Measurements from ENCODE around the gene RORC. TPM values are rescaled to one million over a fixed set of nuclear protein-coding genes. Genes with fewer than 3 reads are reported as not detected.

The RORC gene
- total RNA-seq, 1 donor from 2014 or later, result 11.3 TPM

DNA sequence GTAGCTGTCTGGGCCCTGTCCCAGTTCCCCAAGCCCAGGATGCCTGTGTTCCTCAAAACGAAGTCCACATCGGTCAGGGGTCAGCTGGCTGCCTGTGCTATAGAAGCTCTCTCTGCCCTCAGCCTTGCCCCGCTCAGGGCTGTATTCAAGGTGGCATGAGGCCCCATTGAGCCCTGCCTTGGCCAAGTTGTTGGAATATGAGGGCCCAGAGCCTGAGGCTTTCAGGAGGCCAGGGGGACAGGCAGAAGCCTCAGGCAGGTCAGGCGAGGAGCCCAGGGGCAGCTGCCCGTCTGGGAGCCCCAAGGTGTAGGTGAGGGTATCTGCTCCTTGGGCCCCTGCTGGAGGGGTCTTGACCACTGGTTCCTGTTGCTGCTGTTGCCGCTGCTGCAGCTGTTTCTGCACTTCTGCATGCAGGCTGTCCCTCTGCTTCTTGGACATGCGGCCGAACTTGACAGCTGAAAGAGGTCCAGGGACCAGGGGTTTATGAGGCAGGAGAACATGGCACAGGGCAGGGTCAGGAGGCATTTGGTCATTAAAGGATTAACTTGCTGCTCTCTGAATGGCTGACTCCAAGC lies 16.5 kb downstream of the RORC start:
- ATAC-seq (no peak), DNase-seq (ENCODE audit: missing footprints) (no peak)
- intact Hi-C loops (cut with DNase I), result no loop called here

DNA sequence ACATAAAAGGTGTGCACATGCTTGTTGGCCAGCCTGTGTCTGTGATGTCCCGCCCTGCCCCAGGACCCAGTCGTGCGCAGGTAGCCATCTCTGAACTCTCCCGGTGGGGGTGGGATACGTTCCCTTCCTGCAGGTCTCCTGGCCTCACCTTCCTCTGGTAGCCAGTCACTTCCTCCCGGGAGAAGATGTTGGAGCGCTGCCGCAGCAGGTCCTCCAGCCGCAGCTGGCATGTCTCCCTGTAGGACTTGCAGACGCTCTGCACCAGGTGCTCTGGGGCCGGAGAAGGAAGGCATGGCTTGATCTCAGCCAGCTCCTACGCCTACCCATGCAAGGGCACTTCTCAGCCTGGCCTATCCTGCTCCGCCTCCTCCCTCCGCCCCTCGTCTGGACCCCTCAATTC lies 17.2 kb downstream of the RORC start:
- no peak for ATAC-seq
- DNase-seq (ENCODE audit: missing footprints), result no peak
- intact Hi-C loops (cut with DNase I), result no loop called here

DNA sequence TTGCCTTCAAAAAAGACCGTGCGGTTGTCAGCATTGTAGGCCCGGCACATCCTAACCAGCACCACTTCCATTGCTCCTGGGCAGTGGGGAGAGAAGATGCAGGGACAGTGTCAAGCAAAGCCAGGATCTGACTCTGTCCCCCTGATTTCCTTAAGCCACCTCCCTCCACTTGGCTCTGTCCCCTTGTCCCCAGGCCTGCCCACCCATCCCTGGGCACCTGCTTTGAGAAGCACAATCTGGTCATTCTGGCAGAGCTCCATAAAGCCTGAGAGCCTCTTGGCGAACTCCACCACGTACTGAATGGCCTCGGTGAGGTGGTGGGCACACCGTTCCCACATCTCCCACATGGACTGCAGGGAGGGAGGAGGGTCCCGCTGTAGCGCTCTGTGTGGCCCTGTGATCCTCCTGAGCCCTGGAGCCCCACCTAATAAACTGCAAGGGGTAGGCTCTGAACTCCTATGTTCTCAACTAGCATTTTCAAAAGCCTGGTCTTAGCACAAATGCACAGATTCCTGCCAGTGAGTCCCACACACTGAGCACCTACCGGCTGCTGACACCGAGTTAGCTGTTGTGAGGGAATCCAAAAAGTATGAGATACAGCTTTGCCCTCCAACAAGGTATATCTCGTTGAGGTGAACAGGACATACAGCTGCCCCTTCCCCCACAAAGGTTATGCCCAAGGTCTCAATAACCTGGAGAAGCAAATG lies 18.2 kb downstream of the RORC start:
- DNase-seq (ENCODE audit: missing footprints), result no peak
- intact Hi-C loops (cut with DNase I), result no loop called here
- no peak for ATAC-seq

DNA sequence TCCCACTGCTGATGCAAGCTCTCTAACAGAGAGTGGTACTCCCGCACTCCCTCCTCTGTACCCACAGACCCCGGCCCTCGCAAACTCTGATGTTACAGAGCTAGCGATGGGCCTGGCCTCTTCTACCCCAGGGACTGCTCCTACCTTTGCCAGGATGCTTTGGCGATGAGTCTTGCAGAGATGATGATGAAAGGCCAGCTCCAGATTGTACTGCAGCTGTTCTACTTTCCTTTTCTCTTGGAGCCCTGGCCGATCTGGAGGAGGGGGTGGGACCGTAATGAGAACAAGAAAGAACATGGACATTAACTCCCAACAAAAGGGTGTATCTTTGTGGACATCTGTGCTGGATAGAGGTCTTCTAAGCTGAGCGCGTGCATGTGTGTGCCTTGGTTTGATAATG lies 20.4 kb downstream of the RORC start:
- DNase-seq (ENCODE audit: missing footprints), result no peak
- ATAC-seq, result no peak
- intact Hi-C loops (cut with DNase I), result no loop called here

DNA sequence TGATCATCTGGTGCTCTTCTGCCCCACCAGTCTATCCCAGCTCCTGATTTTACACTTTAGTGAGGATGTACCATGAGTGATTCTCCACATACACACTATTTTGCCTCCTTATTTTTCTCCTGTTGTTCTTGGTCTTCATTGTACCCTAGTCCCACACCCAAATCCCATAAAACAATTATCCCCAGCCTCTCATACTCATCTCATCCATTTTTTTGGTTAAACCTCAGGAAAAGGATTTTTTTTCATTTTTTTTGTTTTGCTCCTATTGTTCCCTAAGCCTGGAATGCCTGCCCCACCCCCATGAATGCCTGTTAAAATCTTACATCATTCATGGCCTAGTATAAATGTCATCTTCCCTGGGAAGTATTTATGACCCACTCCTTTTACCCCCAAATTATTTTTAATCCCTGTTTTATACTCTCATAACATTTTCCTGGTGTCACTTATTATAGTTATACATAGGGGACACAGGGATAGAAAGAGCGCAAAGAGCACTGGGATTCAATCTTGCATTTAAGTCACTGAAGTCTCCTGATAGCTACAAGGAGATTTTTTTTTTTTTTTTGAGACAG lies 21.5 kb downstream of the RORC start:
- intact Hi-C loops (cut with DNase I), result no loop called here
- ATAC-seq, result no peak
- no peak for DNase-seq (ENCODE audit: missing footprints)

DNA sequence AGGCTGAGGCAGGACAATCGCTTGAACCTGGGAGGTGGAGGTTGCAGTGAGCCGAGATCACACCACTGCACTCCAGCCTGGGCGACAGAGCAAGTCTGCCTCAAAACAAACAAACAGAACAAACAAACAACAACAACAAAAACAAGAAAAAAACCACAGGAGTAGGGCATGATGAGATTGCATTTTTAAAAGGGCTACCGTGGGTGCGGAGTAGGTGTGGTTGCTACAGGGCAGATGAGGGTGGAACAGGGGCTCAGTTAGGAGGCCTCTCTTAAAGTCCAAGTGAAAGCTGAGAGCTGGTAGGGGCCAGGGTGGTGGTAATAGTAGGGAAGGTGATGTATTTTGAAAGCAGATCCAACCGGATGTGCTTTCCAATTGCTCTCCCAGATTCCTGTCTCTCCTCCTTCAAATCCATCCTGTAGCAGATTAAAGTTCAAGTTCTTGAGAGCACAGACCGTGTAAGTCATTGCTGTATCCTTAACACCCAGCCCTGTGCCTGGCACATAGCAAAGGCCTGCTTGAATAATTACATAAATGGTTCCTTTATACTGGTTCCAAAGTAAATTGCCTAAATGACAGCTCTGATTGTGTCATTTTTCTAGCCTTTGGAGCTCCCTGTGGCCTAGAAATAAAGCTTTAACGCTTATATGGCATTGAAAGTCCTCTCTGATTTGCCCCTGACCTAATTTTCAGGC lies 22.2 kb downstream of the RORC start:
- DNase-seq (ENCODE audit: missing footprints) (no peak), ATAC-seq (peak; percentile 74)
- intact Hi-C loops (cut with DNase I), result no loop called here

DNA sequence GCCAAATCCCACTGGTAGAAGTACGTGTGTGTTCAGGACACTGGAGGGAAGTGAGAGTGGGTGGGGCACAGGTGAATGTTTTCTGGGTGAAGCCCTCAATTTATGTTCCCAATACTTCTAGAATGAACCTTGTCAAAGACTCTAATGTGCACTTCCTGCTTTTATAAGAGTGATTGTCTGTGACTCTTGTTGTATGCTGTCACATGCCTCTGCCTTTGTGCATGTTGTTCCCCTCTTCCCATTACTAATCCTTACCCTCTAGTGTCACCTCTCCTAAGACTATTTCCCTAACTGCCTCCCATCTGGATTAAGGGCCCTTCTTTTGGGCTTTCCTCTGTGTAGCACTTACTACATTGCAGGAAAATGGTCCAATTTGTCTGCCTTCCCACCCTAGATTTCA lies 23.8 kb downstream of the RORC start:
- ATAC-seq, result no peak
- intact Hi-C loops (cut with DNase I), result no loop called here
- no peak for DNase-seq (ENCODE audit: missing footprints)

DNA sequence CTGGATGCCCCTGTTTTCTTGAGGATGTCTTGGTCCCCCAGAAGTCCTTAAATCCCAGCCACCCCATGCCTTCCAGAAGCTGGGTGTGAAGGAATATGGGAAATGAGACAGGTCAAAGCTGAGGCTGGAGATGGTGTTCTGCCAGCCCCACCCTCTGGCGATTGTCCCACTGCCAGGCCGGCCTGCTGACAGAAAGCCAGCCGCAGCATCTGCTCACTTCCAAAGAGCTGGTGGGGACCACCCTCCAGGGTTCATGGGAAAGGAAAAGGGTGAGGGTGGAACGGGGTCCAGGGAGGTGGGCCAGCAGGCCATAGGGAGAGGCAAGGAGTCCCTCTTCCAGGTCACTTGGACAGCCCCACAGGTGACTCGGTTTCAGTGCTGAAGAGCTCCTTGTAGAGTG lies 24.5 kb downstream of the RORC start:
- ATAC-seq, result no peak
- DNase-seq (ENCODE audit: missing footprints), result no peak
- intact Hi-C loops (cut with DNase I), result no loop called here

DNA sequence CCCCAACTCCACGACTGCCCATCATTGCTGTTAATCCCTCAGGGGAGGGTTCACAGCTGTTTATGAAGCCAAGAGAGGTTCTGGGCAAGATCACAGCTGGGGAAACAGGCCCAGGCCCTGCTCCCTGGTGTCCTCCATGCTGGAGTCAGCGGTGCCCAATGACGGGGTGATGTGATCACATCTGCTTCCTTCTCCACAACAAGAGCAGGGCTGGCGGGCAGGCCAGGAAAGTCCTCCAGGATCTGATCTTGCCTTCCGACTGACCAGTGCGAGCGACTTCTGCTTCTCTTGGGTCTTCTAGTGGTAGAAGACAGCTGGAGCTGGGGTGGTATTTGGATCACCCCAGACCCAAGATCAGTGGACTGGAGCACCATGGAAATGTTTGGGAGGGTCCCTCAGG lies 25.4 kb downstream of the RORC start:
- DNase-seq (ENCODE audit: missing footprints), result no peak
- intact Hi-C loops (cut with DNase I), result no loop called here
- ATAC-seq, result no peak

DNA sequence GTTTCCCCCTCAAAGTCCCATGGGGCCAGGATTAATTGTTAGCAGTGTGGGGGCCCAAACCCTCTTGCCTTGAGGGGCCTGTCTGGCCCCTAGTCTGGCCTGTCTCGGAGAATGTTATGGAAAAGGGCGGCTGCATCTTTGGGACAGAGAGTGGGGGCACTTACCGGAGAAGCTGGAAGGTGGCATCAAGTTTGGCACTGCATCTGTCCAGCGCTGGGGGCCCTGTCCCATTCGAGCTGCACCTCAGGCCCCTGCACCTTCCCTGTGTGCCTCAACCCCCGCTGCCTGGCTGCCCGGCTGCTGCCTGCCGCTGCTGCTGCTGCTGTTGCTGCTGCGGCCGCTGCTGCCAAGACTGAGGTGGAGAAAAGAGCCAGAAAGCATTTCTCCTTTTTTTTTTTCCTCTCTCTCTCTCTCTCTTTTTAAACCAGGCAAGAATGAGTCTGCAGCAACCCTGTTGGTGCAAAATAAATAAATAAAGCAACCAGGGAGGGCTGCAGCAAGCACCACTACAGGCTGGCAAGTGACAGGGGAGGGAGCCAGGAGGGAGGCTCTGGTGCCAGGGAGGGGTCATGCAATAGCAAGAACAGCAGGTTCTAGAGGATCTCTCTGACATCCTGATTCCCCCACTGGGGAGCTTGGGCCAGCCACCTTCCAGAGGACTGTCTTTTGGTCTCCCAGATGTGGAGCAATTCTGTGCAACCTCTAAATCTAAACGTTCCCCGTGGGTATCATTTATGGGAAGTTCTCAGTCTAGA lies 26.4 kb downstream of the RORC start, which contains the start of gene LINGO4:
TSS of gene LINGO4 (minus strand) at position 354 of the 755 bp plus-strand sequence. CDS start 2,715 bp downstream, outside the sequence.
- DNase-seq (ENCODE audit: missing footprints) (no peak), ATAC-seq (no peak)
- intact Hi-C loops (cut with DNase I), result no loop called here

DNA sequence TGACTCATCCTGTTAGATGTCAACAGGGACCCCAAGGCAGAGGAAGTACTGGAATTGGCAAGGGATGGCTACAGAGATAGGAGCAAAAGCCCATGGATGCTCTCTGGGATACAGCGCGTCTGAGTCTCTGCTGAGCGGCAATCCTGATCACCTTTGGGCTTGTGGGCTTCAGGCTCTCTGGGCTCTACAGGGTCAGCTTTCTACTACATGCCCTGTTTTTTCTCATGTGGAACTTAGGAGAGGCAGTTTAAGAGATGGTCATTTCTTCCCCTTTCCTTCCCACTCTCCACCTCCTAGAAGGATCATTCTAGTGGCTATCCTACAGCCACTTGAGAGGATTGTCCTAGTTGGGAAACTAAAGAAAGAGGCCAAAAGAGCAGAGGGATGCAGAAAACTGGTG lies 27.7 kb downstream of the RORC start:
- ATAC-seq (no peak), DNase-seq (ENCODE audit: missing footprints) (no peak)
- intact Hi-C loops (cut with DNase I), result no loop called here

DNA sequence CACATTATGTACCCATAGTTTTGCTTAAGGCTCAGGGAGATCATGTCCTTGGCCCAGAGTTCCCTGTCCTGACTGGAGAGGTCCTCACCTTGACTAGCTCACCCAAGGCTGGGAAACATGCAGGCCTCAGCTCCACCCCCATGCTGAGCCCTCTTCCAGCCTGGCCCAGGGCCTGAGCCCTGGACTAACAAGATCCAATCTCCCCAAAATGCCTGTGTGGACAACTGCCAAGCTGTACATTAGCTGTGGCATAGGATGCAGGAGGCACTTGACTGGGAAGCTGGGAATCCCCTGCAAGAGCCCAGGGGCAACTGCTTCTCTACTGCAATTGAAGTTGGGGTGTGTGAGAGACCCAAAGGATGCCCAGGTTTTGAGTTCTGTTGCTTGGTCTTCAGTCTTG lies 28.4 kb downstream of the RORC start:
- intact Hi-C loops (cut with DNase I), result no loop called here
- ATAC-seq (no peak), DNase-seq (ENCODE audit: missing footprints) (no peak)

DNA sequence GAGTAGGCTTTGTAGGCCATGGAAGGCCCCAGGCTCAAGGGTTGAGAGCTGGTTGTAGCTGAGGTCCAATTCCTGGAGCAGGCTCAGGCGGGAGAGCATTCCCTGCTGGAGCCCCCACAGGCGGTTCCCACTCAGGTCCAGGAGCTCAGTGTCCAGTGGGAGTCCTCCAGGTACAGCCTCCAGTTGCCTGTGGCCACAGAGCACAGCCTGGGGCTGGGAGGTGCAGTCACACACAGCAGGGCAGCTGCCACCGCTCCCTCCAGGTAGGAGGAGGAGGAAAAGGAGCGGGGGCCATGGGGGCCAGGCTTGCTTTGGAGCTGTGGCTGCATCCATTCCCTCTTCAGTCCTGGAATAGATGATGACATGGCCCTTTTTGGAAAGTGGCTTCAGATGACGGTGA lies 29.2 kb downstream of the RORC start:
- no peak for DNase-seq (ENCODE audit: missing footprints)
- intact Hi-C loops (cut with DNase I), result no loop called here
- ATAC-seq, result no peak

DNA sequence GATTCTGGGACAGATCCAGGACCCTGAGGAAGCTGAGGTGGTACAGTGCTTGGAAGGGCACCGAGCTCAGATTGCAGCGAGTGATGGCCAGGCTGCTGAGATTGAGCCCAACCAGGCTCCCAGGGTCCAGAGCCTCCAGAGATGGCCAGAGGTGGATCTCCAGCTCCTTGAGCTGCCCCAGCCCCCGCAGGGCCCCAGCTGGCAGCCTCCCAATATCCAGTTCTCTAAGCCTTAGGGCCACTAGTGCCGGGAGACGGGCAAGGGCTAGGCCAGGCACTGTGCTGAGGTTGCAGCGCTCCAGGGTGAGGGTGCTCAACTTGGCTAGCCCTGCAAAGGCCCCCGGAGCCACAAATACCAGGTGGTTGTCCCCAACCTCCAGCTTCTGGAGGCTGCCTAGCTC lies 29.8 kb downstream of the RORC start:
- ATAC-seq (no peak), DNase-seq (ENCODE audit: missing footprints) (no peak)
- intact Hi-C loops (cut with DNase I), result no loop called here

DNA sequence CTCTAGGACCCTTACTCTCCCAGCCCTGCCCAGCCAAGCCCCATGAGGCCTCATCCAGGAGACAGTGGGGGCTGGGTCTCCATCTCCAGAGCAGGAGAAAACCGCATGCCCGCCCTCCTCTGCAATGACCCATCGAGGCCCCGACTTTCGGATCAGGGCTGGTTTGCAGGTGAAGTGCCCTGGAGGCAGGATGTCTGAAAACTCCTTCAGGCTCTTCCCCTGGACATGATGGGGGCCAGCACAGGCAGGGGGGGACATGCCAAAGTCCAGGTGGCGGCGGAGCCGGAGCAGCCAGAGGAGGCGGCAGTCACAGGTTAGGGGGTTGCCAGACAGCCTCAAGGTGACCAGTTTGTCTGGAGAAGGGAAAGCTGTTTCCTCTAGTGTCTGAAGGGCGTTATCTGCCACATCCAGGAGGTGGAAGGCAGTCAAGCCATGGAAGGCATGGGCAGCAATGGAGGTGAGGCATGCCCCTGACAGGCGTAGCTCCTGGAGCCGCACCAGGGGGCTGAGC lies 30.2 kb downstream of the RORC start:
- DNase-seq (ENCODE audit: missing footprints) (no peak), ATAC-seq (no peak)
- intact Hi-C loops (cut with DNase I), result no loop called here

DNA sequence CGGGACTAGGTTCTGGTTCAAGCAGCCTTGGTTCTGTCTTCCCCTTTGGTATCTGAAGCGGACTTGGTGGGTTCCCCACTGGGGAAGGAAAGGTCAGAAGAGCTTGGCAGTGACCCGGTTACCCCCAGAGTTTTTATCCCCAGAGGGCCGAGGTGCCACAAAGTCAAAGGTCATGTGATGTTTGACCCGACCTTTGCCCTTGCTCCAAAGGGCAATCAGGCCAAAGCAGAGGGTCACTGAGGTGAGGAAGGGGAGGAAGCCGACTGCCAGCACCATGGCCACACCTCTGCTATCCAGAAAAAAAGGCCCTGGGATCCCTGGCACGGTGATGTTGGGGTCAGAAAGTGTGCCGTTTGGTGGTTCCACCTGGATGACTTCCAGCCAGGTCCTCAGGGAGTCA lies 30.8 kb downstream of the RORC start:
- DNase-seq (ENCODE audit: missing footprints) (no peak), ATAC-seq (no peak)
- intact Hi-C loops (cut with DNase I), result no loop called here

DNA sequence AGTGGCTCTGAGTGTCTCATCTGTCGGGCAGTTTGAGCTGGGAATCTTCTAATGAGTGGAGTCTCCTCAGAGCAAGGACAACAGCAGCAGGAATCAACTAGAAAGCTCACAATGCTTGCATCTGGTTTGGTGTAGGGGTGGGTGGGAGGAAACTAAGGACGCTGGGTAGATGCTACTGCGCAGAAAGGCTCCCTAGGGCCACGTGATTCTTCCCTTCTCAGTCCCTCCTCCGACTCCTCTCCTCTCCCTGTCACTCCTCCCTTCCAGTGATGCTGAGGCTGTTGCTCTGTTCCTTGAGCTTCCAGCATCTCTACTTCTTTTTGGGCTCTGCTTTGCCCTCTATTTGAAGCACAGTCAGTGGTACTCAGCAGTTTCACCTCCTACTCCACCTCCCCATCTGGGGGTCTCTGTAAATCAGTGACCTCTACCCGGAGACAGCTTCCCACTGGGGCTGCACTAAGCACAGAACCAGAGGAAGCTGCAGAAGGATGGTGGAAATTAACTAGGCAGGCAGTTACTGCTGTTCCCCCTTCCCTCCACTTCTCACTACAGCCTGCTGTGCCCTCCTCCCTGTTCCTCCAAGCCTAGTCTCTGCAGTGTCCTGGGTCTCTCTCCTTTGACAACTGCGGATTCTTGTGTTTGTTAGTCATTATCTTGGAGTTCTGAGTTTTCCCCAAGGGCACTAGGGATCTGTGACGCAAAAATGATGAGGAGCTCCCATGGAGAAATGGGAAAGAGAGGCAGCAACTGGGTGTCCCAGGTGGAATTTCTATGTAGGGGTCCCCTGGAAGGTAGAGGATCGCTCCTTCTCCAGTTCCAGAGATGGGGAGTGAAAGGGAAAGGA lies 32.2 kb downstream of the RORC start:
- DNase-seq (ENCODE audit: missing footprints) (no peak), ATAC-seq (no peak)
- intact Hi-C loops (cut with DNase I), result no loop called here

DNA sequence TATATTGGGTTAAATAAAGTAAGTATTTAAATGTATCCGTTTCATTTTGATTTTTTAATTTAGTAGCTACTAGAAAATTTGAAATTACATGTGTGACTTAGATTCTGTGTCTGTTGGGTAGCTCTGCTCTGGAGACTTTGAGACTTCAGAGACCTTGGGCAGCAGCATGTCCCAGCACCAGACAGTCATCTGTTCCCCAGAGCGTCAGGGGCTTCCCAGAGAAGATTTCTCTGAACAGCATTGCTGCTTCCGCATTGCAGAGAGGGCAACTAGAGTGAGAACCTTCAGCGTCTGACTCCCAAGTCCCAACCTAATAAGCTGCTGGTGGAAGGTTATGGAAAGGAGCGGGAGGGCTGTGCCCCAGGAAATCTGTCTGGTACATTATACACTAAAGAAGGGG lies 33.0 kb downstream of the RORC start:
- no peak for ATAC-seq
- DNase-seq (ENCODE audit: missing footprints), result no peak
- intact Hi-C loops (cut with DNase I), result no loop called here

All from Right ventricle myocardium inferior (tissue), 1 donor.